DOHH2 (cell line): Measurements from ENCODE around the gene CXCL8.

Source experiments
- CTCF ChIP-seq: fragments of 200-600 bp; sonication (generic); IDR thresholded peaks from one replicate; pipeline ENCODE4 v1.5.1; 2014; ENCODE audit warnings: antibody characterized with exemption, mild to moderate bottlenecking, low read depth, low read length; ENCODE audit not compliant: poor library complexity, severe bottlenecking
- EZH2phosphoT487 ChIP-seq: fragments of 200-600 bp; sonication (generic); IDR thresholded peaks from 2 replicates; pipeline ENCODE4 v1.6.1; 2017; ENCODE audit warnings: borderline replicate concordance, mild to moderate bottlenecking, antibody characterized with exemption, low read length, moderate library complexity, mixed read lengths

GRCh38 chr4:73732759-73733431, 7.5 kb upstream of the CXCL8 start:
- TF ChIP-seq CTCF: no peak
- no peak for TF ChIP-seq EZH2phosphoT487
